ENCODE results near the gene TPPP3.

DNA sequence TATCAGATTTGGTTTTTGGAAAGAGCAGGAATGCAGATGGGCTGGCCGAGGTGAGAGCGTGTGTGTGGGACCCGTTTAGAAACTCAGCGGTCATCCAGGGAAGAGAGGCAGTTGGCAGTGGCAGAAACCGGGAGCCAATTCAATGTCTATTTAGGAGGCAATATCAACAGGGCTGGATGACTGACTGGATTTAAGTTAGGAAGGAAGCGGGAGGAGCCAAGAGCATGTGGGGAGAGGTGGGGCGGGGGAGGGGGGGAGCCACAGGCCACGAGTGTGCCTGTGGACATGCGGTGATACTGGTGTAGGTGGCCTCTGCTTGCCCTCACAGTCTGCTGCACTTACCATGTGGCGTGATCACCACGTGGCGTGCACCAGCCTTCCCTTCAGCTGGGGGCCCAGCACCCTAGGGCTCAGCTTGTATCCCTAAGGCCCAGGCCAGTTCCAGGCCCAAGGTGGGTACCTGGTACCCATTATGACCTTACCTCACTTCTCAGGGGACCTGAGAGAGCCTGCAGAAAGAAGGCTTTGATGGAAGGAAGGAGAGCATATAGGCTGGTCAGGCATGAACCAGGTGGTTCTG, 10.8 kb upstream of the TPPP3 start:
- TF ChIP-seq POLR2AphosphoS5 (IDR thresholded peaks at IDR 0.05; ENCODE audit: low read depth, low read length) (no peak), POLR2A (IDR thresholded peaks at IDR 0.05; ENCODE audit: low read depth, low read length) (no peak)

Data from GM12891 (cell line).